Stomach smooth muscle (tissue), 2 donors: Measurements from ENCODE around the gene CCL8.

ENCODE experiments used
- H3K27ac ChIP-seq: one replicate; pipeline ENCODE4 v1.7.0; 2013; ENCODE audit warnings: mild to moderate bottlenecking, low read length, inconsistent platforms
- H3K27me3 ChIP-seq, 2 donors: one replicate each; pipeline ENCODE4 v1.7.0; 2013; ENCODE audit warnings: low read length in 2 of 2; ENCODE audit not compliant: insufficient read depth in 2 of 2, control insufficient read depth in 1 of 2
- H3K36me3 ChIP-seq, 2 donors: one replicate each; pipeline ENCODE4 v1.7.0; 2013; ENCODE audit warnings: low read length in 2 of 2; ENCODE audit not compliant: control insufficient read depth in 2 of 2, insufficient read depth in 2 of 2
- H3K4me1 ChIP-seq: one replicate; pipeline ENCODE4 v1.7.0; 2013; ENCODE audit warnings: low read length; ENCODE audit not compliant: control insufficient read depth, insufficient read depth
- H3K4me3 ChIP-seq, 2 donors: one replicate each; pipeline ENCODE4 v1.7.0; 2013; ENCODE audit warnings: low read length in 2 of 2
- H3K9ac ChIP-seq, 2 donors: one replicate each; pipeline ENCODE4 v1.7.0; 2013; ENCODE audit warnings: low read length in 2 of 2, mild to moderate bottlenecking in 1 of 2
- H3K9me3 ChIP-seq, 2 donors: one replicate each; pipeline ENCODE4 v1.7.0; 2013; ENCODE audit warnings: low read length in 2 of 2; ENCODE audit not compliant: control insufficient read depth in 2 of 2
- donor health status: healthy.
- donor health status: Pancreatic carcinoma.

Gene CCL8

GRCh38 chr17:34352191-34352590 lies 33.0 kb downstream of the CCL8 start:
- Histone ChIP-seq H3K36me3 (no peaks in the 10 kb centered on the region), H3K4me3 (no peak overlapping the region), H3K9ac (no peak overlapping the region), H3K27me3 (no peaks in the 10 kb centered on the region), H3K27ac (no peak overlapping the region), H3K4me1 (peaks cover 2% of the 10 kb centered on the region), H3K9me3 (no peaks in the 10 kb centered on the region)

GRCh38 chr17:34354637-34355036 lies 35.4 kb downstream of the CCL8 start:
- Histone ChIP-seq H3K4me3 (no peak overlapping the region), H3K36me3 (no peaks in the 10 kb centered on the region), H3K9ac (no peak overlapping the region), H3K4me1 (peaks cover 2% of the 10 kb centered on the region), H3K27ac (no peak overlapping the region), H3K9me3 (no peaks in the 10 kb centered on the region), H3K27me3 (no peaks in the 10 kb centered on the region)

- Histone ChIP-seq H3K4me3 (no peak within 1 kb of the TSS), H3K27ac (peak within 1 kb of the TSS; percentile 37), H3K27me3 (no peaks in the 10 kb centered on the region), H3K4me1 (no peaks in the 10 kb centered on the region), H3K9me3 (no peaks in the 10 kb centered on the region), H3K9ac (no peak within 1 kb of the TSS), H3K36me3 (no peaks in the 10 kb centered on the region)
These were observed 37.0 kb downstream of the CCL8 start, which contains the start of gene CCL13 for GRCh38 chr17:34356194-34356593. CCL13 (plus strand) TSS chr17:34356480; CDS start chr17:34356527, 47 bp downstream.

GRCh38 chr17:34357398-34357797 lies 38.2 kb downstream of the CCL8 start:
- peaks cover 0 to 3% of the 10 kb centered on the region in 2 donors for H3K27me3 ChIP-seq
- no peaks in the 10 kb centered on the region for H3K4me1 ChIP-seq
- H3K27ac ChIP-seq, result no peak overlapping the region
- no peak overlapping the region for H3K4me3 ChIP-seq
- H3K9me3 ChIP-seq, result no peaks in the 10 kb centered on the region
- no peaks in the 10 kb centered on the region for H3K36me3 ChIP-seq
- no peak overlapping the region for H3K9ac ChIP-seq

GRCh38 chr17:34358631-34359030 lies 39.4 kb downstream of the CCL8 start:
- Histone ChIP-seq H3K36me3 (no peaks in the 10 kb centered on the region), H3K27ac (no peak overlapping the region), H3K4me1 (no peaks in the 10 kb centered on the region), H3K9me3 (no peaks in the 10 kb centered on the region), H3K27me3 (peaks cover 0 to 9% of the 10 kb centered on the region in 2 donors), H3K4me3 (no peak overlapping the region), H3K9ac (no peak overlapping the region)

- H3K9me3 ChIP-seq, result no peaks in the 10 kb centered on the region
These were observed 41.5 kb downstream of the CCL8 start for GRCh38 chr17:34360601-34361270.

GRCh38 chr17:34361478-34362061 lies 42.3 kb downstream of the CCL8 start:
- no peaks in the 10 kb centered on the region for H3K4me1 ChIP-seq

More at GRCh38 chr17:34360601-34361270, 41.5 kb downstream of the CCL8 start:
- peaks cover 0 to 17% of the 10 kb centered on the region in 2 donors for H3K27me3 ChIP-seq
- no peak overlapping the region for H3K9ac ChIP-seq
- no peaks in the 10 kb centered on the region for H3K36me3 ChIP-seq
- no peak overlapping the region for H3K27ac ChIP-seq
- H3K4me3 ChIP-seq, result no peak overlapping the region
- no peaks in the 10 kb centered on the region for H3K4me1 ChIP-seq

GRCh38 chr17:34363183-34363661 lies 44.0 kb downstream of the CCL8 start, which contains the start of gene CCL1:
CCL1 (minus strand) TSS chr17:34363233; CDS start chr17:34363161, 72 bp downstream.
- Histone ChIP-seq H3K9me3 (no peaks in the 10 kb centered on the region), H3K4me1 (no peaks in the 10 kb centered on the region), H3K27me3 (peaks cover 2 to 25% of the 10 kb centered on the region in 2 donors), H3K27ac (no peak within 1 kb of the TSS), H3K36me3 (no peaks in the 10 kb centered on the region), H3K9ac (no peak within 1 kb of the TSS), H3K4me3 (no peak within 1 kb of the TSS)

More at GRCh38 chr17:34361478-34362061, 42.3 kb downstream of the CCL8 start:
- Histone ChIP-seq H3K9ac (no peak overlapping the region), H3K36me3 (no peaks in the 10 kb centered on the region), H3K27ac (no peak overlapping the region), H3K9me3 (no peaks in the 10 kb centered on the region), H3K4me3 (no peak overlapping the region), H3K27me3 (peaks cover 1 to 17% of the 10 kb centered on the region in 2 donors)

GRCh38 chr17:34364751-34365150 lies 45.5 kb downstream of the CCL8 start:
- no peaks in the 10 kb centered on the region for H3K9me3 ChIP-seq
- H3K27me3 ChIP-seq, result peaks cover 2 to 26% of the 10 kb centered on the region in 2 donors
- no peak overlapping the region for H3K9ac ChIP-seq
- H3K4me3 ChIP-seq, result no peak overlapping the region
- H3K36me3 ChIP-seq, result no peaks in the 10 kb centered on the region
- H3K27ac ChIP-seq, result no peak overlapping the region
- peaks cover 4% of the 10 kb centered on the region for H3K4me1 ChIP-seq

- Histone ChIP-seq H3K4me3 (no peak overlapping the region), H3K9me3 (no peaks in the 10 kb centered on the region), H3K27ac (no peak overlapping the region), H3K36me3 (no peaks in the 10 kb centered on the region), H3K27me3 (peaks cover 2 to 27% of the 10 kb centered on the region in 2 donors), H3K4me1 (peaks cover 4% of the 10 kb centered on the region), H3K9ac (no peak overlapping the region)
These were observed 46.1 kb downstream of the CCL8 start for GRCh38 chr17:34365340-34365739.

GRCh38 chr17:34366010-34366409 lies 46.8 kb downstream of the CCL8 start:
- Histone ChIP-seq H3K9ac (no peak overlapping the region), H3K27ac (no peak overlapping the region), H3K4me3 (no peak overlapping the region), H3K36me3 (no peaks in the 10 kb centered on the region), H3K27me3 (peaks cover 2 to 27% of the 10 kb centered on the region in 2 donors), H3K4me1 (peaks cover 4% of the 10 kb centered on the region), H3K9me3 (no peaks in the 10 kb centered on the region)
